ENCODE data around the gene CHDH.

The CHDH gene, protein sequence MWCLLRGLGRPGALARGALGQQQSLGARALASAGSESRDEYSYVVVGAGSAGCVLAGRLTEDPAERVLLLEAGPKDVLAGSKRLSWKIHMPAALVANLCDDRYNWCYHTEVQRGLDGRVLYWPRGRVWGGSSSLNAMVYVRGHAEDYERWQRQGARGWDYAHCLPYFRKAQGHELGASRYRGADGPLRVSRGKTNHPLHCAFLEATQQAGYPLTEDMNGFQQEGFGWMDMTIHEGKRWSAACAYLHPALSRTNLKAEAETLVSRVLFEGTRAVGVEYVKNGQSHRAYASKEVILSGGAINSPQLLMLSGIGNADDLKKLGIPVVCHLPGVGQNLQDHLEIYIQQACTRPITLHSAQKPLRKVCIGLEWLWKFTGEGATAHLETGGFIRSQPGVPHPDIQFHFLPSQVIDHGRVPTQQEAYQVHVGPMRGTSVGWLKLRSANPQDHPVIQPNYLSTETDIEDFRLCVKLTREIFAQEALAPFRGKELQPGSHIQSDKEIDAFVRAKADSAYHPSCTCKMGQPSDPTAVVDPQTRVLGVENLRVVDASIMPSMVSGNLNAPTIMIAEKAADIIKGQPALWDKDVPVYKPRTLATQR

DNA sequence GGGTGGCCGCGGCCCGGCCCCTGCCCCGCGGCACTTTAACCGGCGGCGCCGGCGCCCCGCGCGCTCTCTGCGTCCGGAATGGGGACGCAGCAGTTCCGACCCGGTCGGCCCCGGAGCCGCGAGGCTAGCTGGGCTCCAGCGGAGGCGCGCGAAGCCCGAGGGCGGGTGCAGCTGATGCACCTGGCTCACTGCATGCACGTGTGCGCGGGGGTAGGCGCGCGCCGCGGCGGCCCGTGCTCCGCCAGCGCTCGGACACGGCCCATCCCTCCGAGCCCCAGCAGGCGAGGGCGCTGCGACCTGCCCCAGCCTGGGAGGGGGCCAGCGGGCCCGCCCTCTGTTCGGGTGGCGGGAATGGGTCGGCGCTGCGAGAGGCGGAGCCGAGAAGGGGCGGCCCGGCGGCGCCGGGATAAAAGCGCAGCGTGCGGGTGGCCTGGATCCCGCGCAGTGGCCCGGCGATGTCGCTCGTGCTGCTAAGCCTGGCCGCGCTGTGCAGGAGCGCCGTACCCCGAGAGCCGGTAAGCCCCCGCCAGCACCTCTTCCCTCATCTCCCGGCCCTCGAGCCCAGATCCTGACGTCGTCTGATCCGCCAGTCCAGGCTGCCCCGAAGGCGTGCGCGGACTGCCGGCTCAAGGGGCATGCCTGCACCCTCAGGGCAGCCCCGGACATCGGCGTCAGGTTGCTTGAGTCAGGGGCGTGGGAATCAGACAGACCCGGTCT lies at the start of gene CHDH, which contains the start of gene IL17RB:
TSS of gene CHDH (minus strand) at position 286 of the 717 bp plus-strand sequence. CDS start 22,411 bp downstream, outside the sequence.
TSS of gene IL17RB (plus strand) at position 435 of the 717 bp plus-strand sequence. CDS start at position 456, 21 bp downstream.
- DNase-seq = no peak

DNA sequence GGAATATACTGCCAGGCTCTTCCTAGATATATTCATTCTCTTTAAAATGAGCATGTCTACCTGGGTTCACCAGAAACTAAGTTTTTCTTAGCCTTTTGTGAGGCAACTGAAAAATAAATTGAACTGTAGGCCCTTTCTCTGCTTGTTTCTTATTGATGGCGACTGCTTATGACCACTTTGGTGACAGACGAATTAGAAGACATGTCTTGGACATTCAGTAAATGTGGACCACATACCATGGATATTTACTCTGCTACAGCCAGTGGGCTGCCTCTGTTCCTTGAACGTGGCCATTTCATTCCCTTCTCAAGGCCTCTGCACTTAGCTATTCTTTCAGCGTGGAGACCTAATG lies 46.0 kb upstream of the CHDH start:
- no peak for DNase-seq

DNA sequence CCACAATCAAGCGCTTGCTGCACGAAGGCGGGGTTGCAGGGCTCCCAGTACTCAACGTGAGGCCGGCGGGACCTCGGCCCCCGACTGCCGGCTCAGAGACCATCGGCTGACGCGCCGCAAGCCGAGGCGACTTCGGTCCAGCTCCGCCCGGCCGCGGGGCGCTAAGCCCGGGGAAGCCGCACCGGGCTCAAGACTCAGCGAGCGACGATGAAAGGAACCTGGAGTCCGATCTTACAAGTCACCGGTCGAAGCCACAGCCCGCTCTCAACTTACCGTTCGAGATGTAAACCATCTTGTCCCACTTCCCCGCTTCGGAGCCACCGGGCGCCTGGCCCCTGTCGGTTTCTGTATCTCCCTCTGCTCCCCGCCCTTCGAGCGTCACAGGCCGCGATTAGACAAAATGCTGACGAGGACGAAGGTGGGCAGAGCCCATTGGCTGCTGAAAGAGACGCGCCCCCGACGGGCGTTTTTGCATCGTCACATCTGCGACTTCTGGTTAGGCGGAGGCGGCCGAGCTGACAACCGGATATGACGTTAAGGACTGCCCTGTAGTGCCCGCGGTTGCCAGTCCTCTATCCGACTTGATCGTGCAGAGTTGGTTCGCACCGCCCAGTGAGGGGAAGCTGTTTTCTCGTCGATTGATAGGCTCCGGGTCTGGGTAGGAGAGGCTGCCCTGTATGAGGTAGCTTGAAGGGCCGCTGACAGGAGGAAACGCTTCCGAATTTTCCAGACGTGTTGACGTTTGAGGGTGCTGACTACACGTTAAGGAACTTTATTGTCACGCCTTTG lies 45.5 kb upstream of the CHDH start, which contains the start of gene SELENOK:
TSS of gene SELENOK (minus strand) at position 363 of the 789 bp plus-strand sequence.
- DNase-seq = peak; percentile 87 to 96

DNA sequence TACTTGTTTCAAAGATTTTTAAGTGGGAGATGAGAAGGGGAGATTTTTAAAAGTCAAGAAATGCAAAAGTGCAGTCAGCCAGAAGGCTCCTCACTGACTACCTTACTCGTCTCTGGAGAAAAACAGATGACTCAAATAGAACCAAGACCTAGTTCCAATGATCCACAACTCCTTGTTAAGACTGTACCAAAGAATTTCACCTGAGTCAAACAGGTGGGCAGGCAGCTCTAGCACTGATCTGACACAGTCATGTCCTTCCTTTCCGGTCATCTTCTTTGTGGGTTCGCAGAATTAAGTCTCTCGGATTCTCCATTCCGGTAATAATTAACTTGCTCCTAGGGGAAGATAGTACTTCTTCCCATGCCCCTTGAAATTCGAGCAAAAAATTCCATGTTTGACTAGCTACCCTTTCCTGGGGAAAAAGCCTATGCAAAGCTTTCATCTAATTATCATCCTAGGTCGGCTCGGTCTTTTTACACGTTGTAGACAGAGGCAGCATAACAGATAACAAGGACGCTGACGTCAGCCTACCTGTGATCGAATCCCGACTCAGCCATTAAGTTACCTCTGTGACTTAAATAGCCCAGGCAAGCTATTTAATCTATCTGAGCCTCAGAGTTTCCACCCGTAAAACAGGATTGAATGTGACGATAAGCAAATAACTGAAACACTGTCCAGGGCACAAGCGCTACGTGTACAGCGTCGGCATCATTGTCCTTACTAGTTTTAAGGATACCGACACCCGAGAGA lies 44.7 kb upstream of the CHDH start:
- no peak for DNase-seq

DNA sequence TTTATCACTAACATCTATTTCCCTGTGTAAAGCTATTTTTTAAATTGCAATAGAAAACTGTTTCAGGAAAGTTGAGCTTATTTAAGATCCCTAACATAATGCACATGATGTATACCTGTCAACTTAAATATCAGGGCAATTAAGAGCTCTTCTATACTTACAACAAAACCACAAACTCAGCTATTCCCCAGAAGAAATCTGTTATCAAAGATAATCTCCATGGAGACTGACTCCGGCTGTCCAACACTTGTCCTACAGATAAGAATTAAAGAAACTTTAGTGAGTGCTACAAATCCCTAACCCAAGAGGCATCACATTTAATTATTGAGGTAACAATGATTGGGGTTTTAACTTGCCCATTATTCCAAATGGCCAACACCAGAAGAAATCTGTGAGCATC lies 42.0 kb upstream of the CHDH start:
- no peak for DNase-seq

DNA sequence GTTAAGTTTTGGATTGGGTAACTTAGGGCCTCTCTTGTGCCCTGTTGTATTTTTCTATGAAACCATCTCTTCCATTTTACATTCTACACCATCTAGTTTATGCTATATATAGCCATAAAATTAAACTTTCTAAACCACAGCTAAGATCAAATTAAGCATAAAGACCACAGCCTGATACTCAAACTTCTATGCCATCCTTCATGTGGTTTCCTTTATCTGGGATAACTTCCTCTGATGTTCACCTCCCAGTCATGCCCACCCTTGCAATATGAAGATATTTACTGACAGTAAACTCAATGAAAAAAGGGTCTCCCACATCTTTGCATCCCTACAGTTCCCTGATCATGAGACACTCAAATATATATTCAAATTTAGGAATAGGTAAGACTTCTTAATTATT lies 41.2 kb upstream of the CHDH start:
- DNase-seq = no peak

DNA sequence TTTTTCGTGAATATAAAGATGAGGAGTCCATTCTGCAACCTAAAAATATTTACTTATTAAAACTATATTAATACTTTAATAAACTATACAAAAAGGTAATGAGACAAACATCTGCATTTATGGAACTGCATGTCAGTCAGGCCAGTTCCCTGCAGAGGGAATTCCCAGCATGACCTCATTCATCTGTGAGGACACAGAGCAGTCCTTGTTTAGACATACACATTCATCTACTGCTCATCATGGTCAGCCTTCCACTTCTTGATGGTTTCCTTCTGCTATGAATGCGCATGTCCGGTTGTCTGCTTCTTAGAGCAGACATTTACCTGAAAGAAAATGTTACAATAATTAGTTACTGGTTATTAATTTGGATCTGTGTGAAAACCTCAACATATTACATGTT lies 39.0 kb upstream of the CHDH start:
- no peak for DNase-seq

DNA sequence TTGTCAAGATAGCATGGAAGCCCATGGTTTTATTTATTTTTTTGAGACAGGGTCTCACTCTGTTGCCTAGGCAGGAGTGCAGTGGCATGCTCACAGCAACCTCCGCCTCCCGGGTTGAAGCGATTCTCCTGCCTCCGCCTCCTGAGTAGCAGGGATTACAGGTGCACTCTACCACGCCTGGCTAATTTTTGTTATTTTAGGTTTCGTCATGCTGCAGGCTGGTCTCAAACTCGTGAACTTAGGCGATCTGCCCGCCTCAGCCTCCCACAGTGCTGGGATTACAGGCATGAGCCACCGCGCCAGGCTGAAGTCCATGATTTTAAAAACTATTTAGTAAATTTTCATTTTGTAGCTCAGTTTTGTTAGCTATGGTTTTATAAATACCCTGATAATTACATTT lies 38.4 kb upstream of the CHDH start:
- no peak for DNase-seq

DNA sequence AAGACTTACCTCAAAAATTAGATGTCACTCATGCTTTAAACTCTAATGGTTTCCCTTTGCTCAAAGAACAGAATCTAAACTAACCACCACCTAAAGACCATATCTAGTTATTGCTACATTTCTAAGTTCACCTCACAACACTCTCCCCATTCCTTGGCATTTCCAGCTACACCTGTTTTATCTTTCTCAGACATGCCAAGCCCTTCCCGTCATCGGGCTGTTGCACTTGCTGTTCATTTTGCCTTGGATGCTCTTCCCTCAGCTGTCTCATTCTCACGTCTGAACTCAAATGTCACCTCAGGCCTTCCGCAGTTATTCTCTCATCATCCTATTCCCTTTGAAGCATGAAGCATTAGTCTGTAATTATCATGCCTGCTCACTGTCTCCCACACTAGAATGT lies 36.8 kb upstream of the CHDH start:
- DNase-seq = no peak

DNA sequence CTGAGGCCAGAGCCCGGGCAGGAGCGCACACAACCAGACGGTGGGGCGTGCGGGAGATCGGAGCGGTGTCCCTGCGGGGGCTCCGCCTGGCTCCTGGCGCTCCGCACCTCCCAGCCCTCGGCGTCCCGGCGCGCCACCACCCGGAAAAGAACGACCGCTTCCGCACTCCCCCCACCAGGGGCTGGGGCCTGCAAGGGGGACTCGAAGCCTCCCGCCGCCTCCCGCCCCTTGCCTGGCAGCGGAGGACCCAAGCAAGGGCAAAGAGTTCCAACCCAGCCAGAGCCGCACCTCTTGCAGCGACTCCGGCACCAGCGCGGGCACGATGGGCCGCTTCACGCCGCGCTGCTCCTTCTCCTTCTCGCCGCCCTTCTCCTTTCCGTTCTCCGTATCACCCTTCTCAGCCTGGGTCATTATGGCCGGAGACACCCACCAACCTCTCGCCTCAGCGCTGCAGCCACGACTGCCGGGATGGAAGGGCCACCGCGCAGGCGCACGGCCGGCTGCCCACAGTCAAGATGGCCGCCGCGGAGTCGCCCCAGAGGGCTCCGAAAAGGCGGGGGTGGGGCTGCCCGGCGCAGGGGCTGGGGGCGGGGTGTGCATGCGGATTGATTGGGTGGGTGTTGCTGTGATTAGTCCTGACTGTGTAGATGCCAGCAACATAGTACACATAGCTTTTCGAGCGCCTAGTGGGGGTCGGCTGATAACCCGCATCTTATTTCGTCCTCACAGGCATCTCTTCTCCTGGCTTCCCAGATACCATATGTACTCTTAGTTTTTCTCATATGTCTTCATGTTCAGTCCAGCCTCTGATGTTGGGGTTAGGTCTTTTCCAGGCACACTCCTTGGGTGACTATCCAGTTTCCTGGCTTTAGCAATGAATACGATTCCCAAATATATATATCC lies 35.7 kb upstream of the CHDH start, which contains the start of gene ACTR8:
TSS of gene ACTR8 (minus strand) at position 462 of the 903 bp plus-strand sequence. CDS start at position 411, 51 bp downstream.
- DNase-seq = peak; percentile 6 to 63

DNA sequence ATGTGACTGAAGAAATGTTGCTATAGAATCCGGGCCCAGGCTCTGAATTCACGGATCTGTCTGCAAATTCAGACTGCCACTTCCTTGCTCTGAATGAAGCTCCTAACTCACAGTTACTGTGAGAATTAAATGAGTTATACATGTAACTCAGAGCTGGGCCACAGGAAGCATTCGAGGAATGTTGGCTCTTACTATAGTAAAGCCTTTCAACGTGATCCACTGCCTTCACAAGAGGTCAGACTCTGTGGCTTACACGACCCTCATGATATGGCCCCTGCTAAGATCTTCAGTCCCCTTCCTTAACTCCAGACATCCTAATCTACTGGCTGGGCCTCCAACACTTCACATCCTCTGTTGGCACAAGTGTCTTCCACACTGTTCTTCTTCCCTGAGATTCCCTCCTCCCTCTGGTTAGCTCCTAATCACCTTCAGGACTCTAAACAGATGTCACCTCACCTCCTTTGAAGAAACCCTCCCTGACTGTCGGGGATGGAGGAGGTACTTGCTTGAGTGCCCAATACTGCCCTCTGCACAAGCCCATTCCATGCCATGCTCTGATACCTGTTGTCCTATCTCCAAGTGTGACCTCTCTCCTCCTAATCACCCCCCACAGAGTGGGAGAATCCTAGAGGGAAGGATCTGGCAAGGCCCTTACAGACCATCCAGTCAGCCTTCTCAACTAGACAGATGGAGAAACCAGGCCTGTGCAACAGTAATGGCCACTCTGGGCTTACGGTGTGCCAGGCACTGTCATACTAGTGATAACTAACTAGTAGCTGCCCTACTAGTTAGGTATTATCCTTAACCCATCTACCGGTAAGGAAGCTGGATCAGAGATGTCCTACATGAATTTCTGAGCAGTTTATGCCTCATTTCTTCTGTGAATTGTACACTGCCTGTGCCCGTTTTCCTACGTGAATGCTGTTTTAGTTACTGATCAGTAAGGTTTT lies 34.5 kb upstream of the CHDH start:
- no peak for DNase-seq

DNA sequence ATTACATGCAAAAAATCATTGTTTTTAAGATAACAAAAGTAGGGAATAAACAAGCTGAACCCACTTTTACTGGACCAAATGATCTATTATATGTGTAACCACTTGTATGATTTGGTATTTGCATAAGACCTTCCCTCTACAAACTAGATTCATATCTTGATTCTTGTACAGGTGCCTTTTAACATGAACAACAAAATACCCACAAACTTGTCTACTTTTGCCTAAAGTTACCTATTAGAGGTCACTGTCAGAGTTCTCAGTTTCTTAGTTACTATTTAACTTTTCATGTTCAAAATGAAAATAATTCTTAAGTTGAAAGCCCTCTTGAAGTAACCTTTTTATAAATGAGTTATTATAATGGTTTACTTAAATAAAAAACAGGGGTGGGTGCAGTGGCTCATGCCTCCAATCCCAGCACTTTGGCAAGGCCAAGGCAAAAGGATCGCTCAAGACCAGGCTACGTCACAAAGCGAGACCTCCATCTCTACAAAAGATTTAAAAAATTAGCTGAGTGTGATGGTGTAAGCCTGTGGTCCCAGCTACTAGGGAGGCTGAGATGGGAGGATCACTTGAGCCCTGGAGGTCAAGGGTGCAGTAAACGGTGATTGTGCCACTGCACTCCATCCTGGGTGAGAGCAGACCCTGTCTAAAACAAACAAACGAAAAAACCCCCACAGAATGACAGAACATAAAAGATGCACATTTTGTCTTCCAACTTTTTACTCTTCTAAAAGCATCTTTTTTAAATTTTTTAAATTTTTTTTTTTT lies 19.7 kb upstream of the CHDH start:
- DNase-seq = no peak

DNA sequence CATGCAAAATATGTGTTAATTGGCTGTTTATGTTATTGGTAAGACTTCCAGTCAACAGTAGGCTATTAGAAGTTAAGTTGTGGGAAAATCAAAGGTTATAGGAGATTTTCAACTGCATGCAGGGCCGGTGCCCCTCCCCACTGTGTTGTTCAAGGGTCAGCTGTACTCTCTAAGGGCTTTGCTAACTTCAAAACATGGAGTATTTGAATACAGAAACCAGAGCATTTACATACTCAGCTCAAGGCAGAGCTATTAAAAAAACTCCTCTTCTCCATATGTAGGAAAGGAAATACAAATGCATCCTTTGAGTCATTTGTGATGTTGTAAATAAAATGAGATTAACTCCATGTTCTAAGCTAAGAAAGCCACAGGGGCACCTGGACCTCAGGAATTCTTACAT lies 16.9 kb upstream of the CHDH start:
- DNase-seq = no peak

DNA sequence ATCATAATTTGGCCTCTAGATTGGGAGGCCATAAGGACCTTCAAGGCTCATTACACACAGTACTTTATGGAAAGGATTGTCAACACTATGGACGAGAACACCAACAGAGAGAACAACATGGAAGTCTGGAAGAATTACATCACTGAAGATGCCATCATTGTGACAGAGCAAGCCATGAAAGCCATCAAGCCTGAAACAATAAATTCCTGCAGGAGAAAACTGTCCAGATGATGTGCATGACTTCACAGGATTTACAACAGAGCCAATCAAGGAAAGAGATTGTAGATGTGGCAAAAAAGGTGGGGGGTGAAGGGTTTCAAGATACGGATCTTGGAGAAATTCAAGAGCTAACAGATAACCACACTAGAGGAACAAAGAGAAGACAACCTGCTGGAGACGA lies 16.0 kb upstream of the CHDH start:
- no peak for DNase-seq

DNA sequence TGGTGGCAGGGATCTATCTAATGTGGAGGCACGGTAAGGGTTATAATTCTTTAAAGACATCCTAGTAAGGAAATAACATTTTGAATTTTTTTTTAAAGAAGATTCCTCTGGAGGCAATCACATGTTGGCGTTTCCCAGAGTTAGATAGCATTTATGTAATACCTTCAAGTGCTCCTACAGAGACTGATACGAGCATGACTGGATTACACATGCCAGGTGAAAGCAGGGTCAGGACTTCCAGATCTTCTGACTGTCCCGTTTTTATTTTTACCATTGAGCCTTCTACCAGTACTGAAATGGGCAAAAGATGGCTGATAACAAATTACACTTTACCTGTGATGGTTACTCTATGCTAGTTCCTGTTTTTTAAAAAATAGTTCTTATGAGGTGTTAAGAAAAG lies 14.0 kb upstream of the CHDH start:
- no peak for DNase-seq

DNA sequence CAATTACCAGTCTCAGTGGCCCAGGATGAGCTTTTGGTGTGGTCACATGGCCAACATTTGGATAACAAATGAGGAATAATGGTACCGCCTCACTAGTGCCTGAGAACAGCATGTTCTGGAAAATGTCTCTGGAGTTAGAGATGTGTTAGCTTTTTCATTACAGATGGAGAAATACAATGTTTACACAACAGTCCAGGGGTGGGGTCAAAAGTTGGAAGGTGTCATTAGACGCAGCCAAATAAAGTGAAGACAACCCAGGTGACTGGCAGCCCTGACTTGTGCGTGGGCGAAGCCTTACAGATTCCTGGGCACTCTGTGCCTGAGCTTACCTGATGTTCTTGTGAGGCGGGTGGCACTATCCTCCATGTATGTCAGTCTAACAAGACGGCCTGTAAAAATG lies 13.0 kb upstream of the CHDH start:
- DNase-seq = no peak

DNA sequence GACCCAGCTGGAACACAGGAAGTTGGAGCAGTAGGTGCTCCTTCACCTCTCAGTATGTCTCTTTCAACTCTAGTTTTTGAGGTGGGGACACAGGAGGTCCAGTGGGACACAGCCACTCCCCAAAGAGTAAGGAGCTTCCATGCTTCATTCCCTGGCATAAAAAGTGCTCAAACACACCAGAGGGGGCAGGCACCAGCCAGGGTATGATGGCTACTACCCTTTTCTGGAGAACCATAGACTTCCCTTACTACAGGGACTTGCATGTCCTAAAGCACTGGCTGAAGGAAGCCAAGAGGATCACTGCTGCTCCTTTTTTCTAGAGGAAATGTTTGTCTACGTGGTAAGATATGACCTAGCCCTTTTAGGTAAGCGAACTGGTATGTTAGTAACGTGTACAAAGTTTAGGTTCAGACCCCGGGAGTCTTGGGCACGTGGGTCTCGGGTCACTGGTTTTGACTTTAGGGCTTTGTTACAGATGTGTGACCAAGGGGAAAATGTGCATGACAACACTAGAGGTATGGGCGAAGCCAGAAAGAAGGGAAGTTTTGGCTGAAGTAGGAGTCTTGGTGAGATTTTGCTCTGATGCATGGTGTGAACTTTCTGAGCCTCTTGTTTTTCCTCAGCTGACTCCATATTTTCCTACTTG lies 12.0 kb upstream of the CHDH start:
- DNase-seq = no peak

DNA sequence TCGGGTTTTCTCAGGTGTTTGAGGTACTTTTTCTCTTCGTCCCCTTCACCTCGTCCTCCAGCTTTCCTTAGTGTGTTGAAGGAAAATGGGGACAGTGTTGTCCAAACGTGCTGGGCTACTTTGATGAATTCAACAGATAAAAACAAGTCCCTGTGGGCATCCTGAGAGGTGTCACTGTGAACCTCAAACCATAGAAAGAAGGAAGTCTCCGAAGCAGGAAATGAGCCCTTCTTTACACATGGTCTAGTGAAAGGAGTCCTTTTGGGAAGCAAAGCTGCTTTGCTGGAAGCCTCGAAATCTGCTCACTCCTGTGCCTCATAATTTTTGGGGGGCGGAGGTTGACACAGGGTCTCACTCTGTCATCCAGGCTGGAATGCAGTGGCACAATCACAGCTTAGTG lies 10.7 kb upstream of the CHDH start:
- no peak for DNase-seq

Data from SW 1271 (cell line).